Fibroblast of skin of right quadriceps (primary cell): ENCODE results near the gene TNNC1.
A peak's percentile ranks its signal among the peaks of the same experiment; 100 is the strongest.

Experiments used
- DNase-seq: peaks from one replicate; pipeline ENCODE4 v3.0.0-alpha.2; 2013

TNNC1 gene

DNA sequence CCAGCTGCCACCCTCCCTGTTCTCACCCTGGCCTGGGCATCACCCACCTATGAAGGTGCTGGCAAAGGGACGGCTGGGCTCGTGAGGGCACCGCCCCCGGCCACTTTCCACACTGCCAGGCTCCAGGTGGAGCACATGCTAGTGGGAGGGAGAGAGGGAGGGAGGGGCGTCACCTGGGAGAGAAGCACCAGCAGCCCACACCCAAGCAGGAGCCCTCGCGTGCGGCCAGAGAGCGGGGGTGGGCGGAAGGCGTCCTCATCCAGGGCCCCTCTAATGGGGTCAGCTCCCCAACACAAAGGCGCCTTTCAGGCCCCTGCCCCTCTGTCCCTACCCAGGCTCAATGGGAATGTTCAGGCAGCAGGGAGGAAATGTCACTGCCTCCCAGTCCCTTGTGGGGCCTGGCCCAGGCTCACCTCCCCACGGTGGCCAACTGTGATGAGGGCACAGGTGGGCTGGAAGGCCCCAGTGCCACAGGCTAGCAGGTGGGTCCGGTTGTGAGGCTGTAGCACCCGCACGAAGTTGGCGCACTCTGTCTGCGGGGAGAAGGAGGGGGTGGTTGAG, 12.0 kb downstream of the TNNC1 start:
- no peak for DNase-seq

DNA sequence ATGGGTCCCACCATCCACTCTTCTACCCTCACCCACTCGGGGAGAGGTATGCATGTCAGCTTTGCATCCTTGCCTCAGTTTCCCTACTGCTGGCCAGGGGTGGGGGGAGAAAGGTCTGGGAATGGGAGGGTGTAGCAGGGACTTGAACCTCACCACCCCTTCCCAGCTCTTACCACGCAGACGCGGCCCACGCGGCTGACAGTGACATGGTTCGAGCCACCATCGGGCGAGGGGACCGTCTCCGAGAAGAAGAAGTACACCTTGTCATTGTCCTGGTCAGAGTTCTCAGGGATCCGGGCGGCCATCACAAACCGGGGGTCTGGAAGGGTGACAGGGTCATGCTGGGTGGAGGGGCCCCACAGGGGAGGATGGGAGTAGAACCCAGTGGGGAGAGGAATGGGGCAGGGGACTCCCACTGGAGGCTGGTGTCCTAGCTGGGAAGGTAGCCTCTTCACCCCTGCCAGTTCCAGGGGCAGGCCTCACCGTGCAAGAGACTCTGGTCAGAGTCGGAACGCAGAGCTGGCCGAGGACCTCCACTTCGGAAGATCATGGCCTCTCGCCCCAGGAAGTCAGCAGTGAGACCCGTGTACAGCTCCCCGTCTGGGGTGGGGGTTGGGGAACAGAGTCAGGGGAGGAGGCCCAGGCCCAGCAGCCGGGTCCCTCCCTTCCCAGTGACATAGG, 12.6 kb downstream of the TNNC1 start:
- DNase-seq = no peak

DNA sequence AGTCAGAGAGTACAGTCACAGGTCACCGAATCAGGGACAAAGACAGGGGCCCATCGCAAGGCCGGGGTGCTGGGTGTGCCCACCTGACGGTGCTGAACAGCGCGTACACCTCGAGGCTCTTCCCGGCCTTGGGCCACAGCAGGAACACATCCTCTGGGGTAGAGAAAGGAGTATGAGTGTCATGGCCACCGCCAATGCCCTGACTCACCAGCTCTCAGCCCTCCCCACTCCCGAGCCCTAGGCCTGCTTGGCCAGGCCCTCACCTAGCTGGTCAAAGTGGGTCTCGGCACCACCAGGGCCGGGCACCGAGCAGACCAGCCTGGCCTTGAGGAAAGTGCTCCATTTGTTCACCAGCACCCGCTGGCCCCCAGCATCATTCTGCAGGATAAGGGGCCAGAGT, 13.2 kb downstream of the TNNC1 start:
- no peak for DNase-seq

DNA sequence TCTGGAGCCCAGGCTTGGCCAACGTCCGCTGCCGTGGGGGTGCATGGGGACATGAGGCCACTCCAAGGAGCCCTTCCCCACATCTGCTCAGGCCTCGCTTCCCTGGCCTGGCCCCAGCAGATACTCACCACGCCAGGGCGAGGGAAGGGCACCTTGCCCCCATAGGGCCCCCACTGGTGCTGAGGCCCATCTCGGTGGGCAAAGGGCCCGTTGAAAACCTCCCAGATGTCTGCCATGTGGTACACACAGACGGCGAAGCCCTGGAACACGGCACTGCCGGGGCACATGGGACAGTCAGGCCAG, 13.6 kb downstream of the TNNC1 start:
- DNase-seq = no peak

DNA sequence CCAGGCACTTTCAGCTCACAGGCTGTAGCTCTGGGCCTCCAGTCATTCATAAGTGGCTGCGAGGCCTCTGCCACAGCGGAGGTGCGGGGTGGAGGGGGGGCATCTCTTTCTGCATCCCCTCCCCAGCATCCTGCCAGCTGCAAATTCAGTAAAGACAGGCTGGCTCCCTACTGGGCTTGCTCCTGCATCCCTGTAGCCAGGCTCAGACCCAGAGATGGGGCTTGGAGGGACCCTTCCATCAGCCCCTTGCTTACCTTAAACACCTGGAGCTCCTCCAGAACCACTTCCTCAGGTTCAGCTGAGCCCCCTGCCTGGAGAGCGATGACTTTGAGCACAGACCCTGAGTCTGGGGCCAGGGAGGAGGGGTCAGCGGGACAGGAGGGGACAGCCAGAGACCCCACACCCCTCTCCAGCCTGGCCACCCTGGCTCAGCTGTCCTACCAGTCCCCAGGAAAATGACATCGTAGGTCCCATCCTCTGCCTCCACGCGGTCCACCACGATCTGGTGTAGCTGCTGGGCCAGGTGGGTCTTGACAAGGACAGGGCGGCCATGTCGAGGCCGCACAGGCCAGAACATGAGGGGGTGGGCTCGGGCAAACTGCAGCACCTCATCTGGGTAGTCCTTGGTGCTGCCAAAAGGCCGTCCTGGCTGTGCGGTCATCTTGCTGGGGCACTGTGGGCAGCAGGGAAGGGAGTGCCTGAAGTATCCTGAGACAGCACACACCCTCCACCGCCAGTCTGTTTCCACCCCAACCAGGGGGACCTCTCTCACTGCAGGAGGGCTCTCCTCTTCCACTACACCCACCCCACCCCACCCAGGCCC, 14.2 kb downstream of the TNNC1 start:
- DNase-seq = no peak

DNA sequence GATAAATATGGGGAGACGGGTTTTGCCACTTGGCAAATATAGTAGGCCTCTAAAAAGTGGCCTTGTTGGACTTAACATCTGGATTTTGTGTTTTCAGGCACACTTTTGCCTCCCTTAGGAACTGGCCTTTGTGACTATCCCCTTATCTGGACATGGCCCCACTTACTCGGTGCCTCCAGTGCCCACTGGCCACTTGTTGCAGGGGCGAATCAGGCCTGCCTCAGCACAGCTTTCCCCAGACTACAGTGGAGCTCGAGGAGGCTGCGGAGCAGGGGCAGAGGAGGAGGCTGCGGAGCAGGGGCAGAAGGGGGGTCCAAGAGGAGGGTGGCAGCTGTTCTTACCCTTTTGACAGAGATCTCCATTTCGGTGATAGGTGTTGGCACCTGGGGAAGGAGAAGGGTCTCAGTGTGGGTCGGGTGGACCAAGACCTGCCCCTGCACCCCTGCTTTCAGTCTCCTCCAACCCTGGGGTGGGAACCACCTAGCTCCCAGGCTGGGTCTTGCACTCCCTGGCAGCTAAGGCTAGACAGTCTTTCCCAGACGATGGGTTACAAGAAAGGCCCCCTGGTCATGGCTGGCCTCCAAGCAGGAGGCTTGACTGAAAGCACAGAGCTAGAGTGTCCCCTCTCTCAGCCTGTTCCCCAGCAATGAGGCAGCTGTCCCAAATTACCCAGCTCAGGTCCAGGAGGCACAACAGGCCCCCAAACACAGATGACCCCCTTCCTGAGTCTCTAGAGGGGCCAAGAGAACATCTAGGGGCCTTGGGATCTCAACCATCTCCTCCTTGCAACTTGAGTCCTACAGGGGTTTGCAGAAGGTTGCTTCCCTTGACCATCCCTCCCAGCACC, 15.0 kb downstream of the TNNC1 start:
- no peak for DNase-seq

DNA sequence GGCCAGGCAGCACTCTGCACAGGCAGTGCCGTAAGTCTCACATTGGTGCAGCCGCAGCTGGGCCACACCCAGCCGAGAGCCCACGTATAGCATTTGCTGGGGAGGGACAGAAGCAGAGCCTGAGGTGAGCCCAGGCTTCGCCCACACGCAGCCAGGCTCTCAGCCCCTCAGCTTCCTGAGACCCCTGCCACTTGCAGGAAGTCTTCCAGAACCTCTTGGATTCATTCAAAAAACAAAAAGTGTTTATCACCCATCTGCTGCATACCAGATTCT, 15.8 kb downstream of the TNNC1 start:
- DNase-seq = no peak

DNA sequence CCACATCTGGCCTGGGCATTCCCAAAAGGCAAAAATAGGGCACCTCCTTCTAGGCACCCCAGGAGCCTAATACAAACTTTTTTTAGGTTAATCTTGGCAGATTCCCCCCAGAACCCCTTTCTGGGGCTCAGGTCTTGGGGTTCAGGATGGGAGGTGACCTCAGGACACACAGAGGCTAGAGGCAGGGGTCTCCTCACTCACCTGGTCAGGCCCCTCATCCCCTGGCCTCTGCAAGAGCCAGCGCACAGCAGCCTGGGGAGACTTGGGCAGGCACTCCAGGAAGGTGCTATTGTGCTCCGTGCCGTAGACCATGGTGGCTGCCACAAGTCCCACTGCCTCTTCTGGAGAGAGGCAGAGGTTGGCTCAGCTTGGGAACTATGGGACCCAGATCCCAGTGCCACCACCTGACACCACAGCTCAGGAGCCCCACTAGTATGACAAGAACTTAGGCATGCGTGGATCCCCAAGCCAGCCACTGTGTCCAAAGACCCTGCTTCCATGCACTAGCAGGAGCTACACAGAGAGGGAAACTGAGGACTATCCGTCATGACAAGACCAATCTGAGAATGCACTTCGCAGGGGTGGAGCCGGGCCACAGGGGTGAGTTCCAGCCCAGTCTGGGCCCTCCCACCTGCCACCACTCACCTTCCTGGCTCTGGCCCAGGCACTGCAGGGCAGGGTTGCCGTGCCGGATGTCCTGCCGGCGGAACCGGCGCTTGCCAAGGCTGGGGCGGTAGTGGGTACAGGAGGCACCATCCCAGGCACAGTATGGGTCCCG, 16.3 kb downstream of the TNNC1 start:
- no peak for DNase-seq

DNA sequence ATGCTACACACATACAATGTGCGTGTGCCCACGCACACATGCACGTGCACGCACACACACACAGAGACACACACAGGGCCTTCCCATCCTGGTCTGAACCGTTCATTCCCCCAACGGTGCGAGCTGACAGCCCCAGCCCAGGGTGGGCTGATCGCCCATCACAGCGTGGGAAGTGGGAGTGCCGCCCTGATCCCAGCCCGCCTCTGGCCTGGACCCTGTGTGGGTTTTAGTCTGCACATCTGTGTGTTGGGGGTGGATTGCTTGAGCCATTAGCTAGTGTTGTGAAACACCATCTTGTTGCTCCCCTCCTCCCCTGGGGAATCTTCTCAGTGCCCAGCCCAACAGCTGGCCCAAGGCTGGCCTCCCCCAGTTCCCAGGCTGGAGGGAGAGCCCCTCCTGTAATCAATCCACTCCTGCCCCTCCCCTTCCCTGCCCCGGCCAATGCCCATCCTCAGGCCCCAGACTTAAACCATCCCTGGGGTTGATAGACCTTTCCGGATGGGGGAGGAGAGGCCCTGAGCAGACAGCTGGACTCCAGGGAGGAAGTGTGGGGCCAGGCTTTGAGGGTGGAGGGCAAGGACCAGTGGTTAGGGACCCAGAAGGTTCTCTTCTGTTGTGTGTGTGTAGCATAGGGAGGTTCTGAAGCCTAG, 17.2 kb downstream of the TNNC1 start:
- DNase-seq = peak; percentile 32

DNA sequence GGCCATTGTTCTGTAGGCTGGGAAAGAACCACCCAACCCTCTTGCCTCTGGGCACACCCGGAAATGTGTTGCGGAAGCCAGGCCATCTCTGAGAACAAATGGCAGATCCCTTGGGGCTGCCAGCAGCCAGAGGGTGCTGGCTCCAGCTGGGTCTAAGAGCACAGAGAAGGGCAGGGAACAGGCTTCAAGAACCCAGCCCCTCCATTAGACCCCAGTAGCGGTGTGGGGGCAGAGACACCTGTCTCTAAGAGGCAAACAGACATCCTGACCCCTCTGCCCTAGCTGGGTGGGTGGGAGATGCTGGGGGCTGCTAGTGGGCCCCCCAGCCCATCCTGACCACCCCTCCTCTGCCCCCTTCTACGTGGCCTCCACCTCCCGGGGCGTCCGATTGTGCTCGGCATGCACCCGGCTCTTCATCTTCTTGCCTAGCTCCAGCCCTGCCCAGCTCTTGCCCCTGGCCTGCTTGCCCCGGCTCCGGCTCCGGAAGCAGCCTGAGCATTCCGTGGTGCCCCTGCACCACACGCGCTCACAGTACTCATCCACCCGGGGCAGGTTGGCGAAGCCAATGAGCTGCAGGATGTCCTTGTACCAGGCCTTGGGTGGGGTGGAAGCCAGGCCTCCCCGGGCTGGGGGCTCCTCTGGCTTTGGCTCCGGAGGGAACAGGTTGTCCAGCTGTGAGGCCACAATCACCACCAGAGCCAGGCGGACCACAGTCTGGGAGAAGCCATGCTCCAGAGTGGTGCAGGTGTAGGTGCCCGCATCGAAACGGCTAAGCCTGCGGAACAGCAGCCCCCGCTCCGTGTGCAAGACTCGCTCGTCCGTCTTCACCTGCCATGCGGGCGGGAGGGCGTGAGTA, 18.4 kb downstream of the TNNC1 start:
- DNase-seq = no peak

DNA sequence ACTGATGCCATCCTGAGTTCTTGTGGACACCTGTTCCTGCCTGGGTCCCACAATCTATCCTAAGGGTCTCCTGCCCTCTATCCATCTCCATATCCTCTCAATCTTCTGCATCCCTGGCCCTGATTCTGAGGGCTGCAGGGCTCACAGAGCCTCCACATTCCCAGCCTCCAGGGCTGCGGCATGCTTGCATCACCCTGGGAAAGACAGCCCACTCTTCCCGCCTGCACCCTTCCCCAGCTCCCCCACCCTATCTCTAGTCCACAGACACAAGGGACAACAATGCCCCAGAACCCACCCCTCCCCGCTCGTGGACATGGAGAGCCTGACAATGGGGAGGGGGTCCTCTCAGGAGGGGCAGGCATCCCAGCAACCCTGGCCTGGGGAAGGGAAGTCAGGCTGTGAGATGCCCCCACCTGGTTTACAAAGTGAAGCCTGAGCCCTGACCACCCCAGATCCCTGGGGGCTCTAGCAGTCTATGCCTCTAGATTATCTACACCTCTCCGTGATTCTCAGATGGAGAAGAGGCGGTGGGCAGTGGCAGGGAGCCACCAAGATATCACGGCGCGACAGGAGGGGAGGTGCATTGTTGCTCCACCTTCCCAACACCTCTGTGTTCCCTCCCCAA, 19.2 kb downstream of the TNNC1 start:
- no peak for DNase-seq

DNA sequence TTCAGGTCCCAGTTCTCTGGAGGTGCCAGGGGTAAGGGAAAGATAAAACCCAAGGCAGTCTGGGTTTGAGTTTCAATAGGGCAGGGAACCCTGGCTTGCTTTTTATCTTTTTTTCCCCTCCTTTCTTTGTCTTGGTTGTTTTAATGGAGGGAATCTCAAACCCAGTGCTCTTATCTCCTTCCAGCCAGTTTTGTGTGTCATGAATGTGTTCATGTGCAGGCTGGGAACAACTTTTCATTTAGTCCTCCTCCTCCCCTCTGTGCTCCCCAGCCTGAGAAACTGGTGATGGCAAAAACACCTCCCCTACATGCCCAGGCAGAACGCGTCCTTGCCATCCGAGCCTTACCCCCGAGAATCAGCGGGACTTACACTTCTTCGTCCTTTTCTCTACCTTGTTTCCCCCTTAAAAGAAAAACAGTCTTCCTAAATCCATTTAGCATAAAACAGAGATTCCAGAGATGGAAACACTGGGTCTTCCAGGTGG, 19.8 kb downstream of the TNNC1 start:
- DNase-seq = no peak

DNA sequence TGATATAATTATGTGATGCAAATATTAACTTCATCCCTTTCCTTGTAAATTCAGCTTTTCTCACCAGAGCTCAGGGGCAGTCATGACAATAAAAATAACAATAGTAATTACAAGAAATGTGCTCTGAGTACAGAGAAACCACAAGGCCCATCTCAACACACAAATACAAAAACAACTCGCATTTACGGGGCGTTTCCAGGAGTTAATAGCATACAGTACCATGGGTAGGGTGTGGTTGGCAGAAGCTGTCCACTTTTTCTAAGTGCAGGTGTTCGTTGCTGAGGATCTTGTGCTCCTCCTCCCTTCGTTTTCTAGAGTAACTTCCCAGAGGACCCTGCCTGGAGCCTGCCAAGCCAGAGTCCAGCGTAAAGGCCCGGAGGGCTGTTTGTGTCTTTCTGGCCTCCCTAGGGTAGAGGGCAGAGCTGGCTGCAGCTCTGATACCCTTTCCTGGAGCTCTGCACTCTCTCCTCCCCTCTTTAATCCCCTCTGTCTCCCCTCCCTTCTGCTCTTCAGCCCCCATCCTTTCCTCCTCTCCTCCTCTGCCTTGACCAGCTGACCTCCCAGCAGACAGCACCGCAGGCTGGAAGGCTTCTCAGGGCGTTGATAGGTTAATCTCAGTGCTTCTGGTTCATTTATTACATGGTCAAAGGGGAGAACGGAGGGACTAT, 20.4 kb downstream of the TNNC1 start:
- DNase-seq = no peak

DNA sequence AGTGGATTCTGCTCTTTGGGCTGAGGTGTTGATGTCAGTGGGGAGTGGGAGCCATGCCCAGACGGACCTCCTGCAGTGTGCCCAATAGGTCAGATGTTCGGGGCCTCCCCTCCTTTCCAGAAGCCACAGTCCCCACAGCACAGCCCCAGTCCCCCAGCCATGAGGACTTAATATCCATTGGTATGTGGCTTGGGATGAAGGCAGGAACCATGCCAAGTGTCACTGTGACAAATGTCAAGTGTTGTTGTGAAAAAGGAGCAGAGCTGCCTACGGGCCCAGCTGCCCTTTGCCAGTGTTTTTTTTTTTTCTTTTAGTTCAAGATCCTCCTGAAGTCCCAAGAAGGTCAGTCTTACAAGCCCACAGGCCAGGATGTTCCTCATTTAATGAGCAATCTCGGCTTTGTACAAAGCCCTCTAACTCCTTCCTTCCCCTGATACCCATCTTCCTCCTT, 21.1 kb downstream of the TNNC1 start:
- DNase-seq = no peak

DNA sequence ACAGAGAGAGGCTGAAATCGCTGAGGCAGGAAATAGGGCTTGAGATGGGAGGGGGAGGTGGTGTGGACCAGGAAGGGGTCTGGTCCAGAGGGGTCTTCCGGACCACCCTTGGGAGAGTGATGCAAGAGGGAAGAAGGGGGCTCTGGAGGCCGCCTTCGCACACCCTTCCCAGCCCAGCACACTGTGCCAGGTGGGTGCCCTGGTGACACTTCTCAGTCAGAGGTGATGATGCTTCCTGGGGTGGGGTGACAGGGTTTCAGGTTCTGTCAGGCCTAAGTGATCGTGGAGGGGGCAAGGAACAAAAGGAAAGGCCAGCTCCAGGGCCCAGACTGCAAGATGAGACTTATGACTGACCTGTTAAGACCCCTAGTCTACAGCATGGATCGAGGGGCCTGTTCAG, 21.6 kb downstream of the TNNC1 start:
- DNase-seq = no peak

DNA sequence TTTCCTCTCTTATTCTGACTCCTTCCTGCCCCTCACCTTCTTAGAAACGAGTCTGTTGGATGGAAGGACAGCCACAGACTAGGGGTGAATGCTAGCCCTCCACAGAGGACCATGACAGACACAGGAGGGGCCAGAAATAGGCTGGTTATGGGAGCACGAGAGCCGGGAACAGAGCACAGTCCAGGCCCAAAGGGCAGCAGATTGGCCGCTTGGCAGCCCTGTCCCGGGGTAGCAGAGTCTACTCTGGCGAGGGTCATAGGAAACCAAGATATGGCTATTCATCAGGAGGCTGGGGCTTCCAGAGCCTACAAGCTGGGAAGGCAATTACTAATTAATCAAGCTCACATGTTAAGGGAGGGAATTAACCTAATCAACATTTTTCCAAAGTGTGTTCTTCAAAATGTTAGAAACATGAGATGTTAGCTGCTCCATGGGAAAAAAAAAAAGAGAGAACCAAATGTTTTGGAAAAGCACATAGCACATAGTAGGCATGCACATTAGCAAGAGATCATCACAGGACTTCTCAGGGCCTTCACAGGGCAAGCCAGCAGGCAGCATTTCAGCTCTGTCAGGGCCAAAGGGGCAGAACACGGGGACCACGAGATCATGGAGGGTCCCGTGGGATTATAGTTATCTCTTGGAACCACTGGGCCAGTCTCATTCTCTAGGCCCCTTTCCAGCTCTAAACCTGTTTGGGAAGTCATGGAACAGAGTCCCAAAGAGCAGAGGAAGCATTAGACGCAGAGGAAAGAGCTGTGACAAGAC, 22.2 kb downstream of the TNNC1 start:
- no peak for DNase-seq

DNA sequence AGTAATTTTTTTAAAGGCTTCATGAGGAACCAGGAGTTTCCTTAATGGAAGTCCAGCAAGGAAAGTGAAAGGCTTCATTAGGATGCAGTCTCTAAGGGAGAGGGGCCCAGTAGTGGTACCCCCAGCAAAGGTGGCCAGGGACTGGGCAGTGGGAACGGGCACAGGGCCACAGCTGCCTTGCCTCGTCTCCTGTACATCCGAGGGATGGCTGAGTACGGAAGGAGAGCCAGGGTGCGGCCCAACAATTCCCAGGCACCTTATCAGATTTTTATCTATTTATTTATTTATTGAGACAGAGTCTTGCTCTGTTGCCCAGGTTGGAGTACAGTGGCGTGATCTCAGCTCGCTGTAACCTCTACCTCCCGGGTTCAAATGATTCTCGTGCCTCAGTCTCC, 23.4 kb downstream of the TNNC1 start:
- DNase-seq = no peak

DNA sequence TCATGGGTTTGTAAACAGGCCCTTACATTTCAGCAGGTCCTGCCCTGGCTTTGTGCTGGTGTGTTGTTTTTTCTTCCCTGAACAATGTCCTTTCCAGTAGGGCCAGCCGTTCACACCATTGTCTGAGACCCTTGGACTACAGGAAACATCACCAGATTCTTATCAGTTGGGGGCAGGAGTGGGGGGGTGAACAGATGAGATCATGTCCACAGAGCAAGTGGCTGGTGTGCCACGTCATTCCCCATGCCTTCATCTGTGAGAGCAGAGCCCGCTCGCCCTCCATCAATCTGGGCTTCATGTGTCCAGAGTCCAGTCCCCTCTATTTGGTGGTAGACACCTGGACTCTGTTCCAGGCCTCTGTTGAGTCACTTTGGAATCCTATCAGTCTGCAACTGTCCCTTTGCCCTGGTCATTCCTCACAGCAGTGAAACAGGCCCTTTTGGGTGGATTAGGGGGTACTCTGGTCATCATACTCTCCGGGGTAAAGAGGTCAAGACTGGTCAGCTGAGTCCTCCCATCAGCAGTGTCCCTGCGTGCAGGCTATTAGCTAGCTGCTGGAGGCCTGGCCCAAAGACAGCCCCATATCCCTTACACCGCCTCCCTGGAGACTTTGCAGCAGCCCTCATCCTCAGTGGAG, 23.9 kb downstream of the TNNC1 start:
- no peak for DNase-seq

DNA sequence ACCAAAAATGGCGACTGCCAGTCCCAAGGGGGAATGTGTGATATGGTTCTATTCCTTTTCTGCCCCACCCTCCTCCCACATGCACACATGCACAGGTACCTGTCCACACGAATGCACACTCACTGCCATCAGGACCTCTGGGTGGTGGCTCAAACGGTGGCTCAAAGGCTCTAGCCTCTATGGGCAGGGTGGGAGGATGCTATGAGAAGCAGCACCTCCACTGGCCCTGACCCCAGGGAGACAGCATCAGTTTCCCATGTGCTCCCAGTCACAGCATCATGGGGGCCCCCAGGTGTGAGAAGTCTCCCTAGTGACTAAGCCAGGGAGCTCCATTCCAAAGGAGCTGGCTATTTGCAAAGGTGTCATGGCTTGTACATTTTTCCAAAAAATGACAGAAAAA, 24.8 kb downstream of the TNNC1 start:
- no peak for DNase-seq
